DND-41 (cell line): ENCODE measurements around the gene CTTNBP2NL.

Experiments
- ATAC-seq: fragments of 200-7000 bp; cut with Tn5 transposase; 3 replicates; pipeline ENCODE4 v1.9.1; 2021; ENCODE audit warnings: low read depth; ENCODE audit not compliant: insufficient read depth
- DNase-seq: peaks from one replicate; pipeline ENCODE4 v3.0.0-alpha.2; 2020
- H2AFZ ChIP-seq: 2 replicates; pipeline ENCODE4 v1.6.0; 2012; ENCODE audit warnings: low read depth, low read length
- H3K27ac ChIP-seq: 2 replicates; pipeline ENCODE4 v1.5.1; 2012; ENCODE audit warnings: low read length, inconsistent platforms
- H3K27me3 ChIP-seq: fragments of 200-600 bp; sonication (generic); 2 replicates; pipeline ENCODE4 v1.6.0; 2012; ENCODE audit warnings: low read length, mild to moderate bottlenecking, inconsistent platforms; ENCODE audit not compliant: insufficient read depth, poor library complexity
- H3K36me3 ChIP-seq: 2 replicates; pipeline ENCODE4 v1.5.1; 2012; ENCODE audit warnings: low read length, inconsistent platforms; ENCODE audit not compliant: insufficient read depth
- H3K4me1 ChIP-seq: 2 replicates; pipeline ENCODE4 v1.5.1; 2012; ENCODE audit warnings: mild to moderate bottlenecking, low read length; ENCODE audit not compliant: insufficient read depth
- H3K4me2 ChIP-seq: 2 replicates; pipeline ENCODE4 v1.6.0; 2012; ENCODE audit warnings: mild to moderate bottlenecking, moderate library complexity, low read length, inconsistent platforms; ENCODE audit not compliant: insufficient read depth
- H3K4me3 ChIP-seq, 2 experiments: fragments of 200-600 bp in 1 of 2; shearing (Covaris generic) in 1 of 2; 2 replicates each; pipeline ENCODE4 v1.5.1; 2012 to 2016; ENCODE audit warnings: inconsistent platforms in 2 of 2, low read length in 2 of 2, mild to moderate bottlenecking in 2 of 2, low read depth in 1 of 2, moderate library complexity in 1 of 2
- H3K79me2 ChIP-seq: 2 replicates; pipeline ENCODE4 v1.6.0; 2012; ENCODE audit warnings: low read length, inconsistent platforms; ENCODE audit not compliant: insufficient read depth
- H3K9ac ChIP-seq: 2 replicates; pipeline ENCODE4 v1.6.0; 2012; ENCODE audit warnings: low read depth, mild to moderate bottlenecking, inconsistent platforms, low read length, moderate library complexity
- H3K9me3 ChIP-seq: 2 replicates; pipeline ENCODE4 v1.5.1; 2012; ENCODE audit warnings: low read length, moderate library complexity, mild to moderate bottlenecking, inconsistent platforms; ENCODE audit not compliant: insufficient read depth, severe bottlenecking
- H4K20me1 ChIP-seq: 2 replicates; pipeline ENCODE4 v1.6.0; 2012; ENCODE audit warnings: low read length; ENCODE audit not compliant: insufficient read depth
- CTCF ChIP-seq: IDR thresholded peaks from 2 replicates; pipeline ENCODE4 v1.5.1; 2012; ENCODE audit warnings: borderline replicate concordance, low read length, moderate library complexity, mild to moderate bottlenecking; ENCODE audit not compliant: poor library complexity, severe bottlenecking; ENCODE audit errors: extremely low read depth
- EZH2 ChIP-seq: IDR thresholded peaks from 3 replicates; pipeline ENCODE4 v1.6.1; 2012; ENCODE audit warnings: borderline replicate concordance, low read depth, mild to moderate bottlenecking, moderate library complexity, low read length, inconsistent platforms; ENCODE audit not compliant: severe bottlenecking

CTTNBP2NL gene

GRCh38 chr1:112453876-112454275, 57.9 kb downstream of the CTTNBP2NL start:
- no peaks in the 10 kb centered on the region for H4K20me1 ChIP-seq
- DNase-seq (no peak), ATAC-seq (no peak)
- no peaks in the 10 kb centered on the region for H3K79me2 ChIP-seq
- no peak overlapping the region for H3K9ac ChIP-seq
- H3K27me3 ChIP-seq = no peaks in the 10 kb centered on the region
- H3K36me3 ChIP-seq = peaks cover 21% of the 10 kb centered on the region
- no peak overlapping the region for H3K4me2 ChIP-seq
- H3K4me3 ChIP-seq = no peak overlapping the region
- TF ChIP-seq CTCF = no peak
- no peak for TF ChIP-seq EZH2
- H3K9me3 ChIP-seq = no peaks in the 10 kb centered on the region
- no peak overlapping the region for H3K27ac ChIP-seq
- no peaks in the 10 kb centered on the region for H3K4me1 ChIP-seq
- H2AFZ ChIP-seq = no peak overlapping the region

GRCh38 chr1:112454316-112454715, 58.3 kb downstream of the CTTNBP2NL start:
- Histone ChIP-seq H3K27ac (no peak overlapping the region), H3K36me3 (peaks cover 21% of the 10 kb centered on the region), H3K79me2 (no peaks in the 10 kb centered on the region), H3K4me3 (no peak overlapping the region), H3K9ac (no peak overlapping the region), H2AFZ (no peak overlapping the region), H3K4me1 (no peaks in the 10 kb centered on the region), H3K4me2 (no peak overlapping the region), H3K9me3 (no peaks in the 10 kb centered on the region), H4K20me1 (no peaks in the 10 kb centered on the region), H3K27me3 (no peaks in the 10 kb centered on the region)
- DNase-seq (no peak), ATAC-seq (no peak)
- no peak for TF ChIP-seq EZH2
- TF ChIP-seq CTCF = no peak

- H3K27ac ChIP-seq = no peak overlapping the region
- H3K9ac ChIP-seq = no peak overlapping the region
- H3K36me3 ChIP-seq = peaks cover 21% of the 10 kb centered on the region
- no peak overlapping the region for H3K4me2 ChIP-seq
- no peaks in the 10 kb centered on the region for H4K20me1 ChIP-seq
- H3K4me3 ChIP-seq = no peak overlapping the region
- H2AFZ ChIP-seq = no peak overlapping the region
- H3K4me1 ChIP-seq = no peaks in the 10 kb centered on the region
- TF ChIP-seq CTCF (no peak), EZH2 (no peak)
- no peak for ATAC-seq
- no peaks in the 10 kb centered on the region for H3K9me3 ChIP-seq
- H3K79me2 ChIP-seq = no peaks in the 10 kb centered on the region
- no peaks in the 10 kb centered on the region for H3K27me3 ChIP-seq
- DNase-seq = no peak
Measured at GRCh38 chr1:112457241-112457640, 61.2 kb downstream of the CTTNBP2NL start.

- Histone ChIP-seq H3K9ac (no peak overlapping the region), H3K9me3 (no peaks in the 10 kb centered on the region), H3K4me1 (no peaks in the 10 kb centered on the region), H3K4me3 (no peak overlapping the region), H3K27ac (no peak overlapping the region), H3K79me2 (no peaks in the 10 kb centered on the region), H3K36me3 (peaks cover 21% of the 10 kb centered on the region), H3K27me3 (no peaks in the 10 kb centered on the region), H3K4me2 (no peak overlapping the region), H2AFZ (no peak overlapping the region), H4K20me1 (no peaks in the 10 kb centered on the region)
- no peak for DNase-seq
- no peak for ATAC-seq
- no peak for TF ChIP-seq EZH2
- TF ChIP-seq CTCF = no peak
Measured at GRCh38 chr1:112457955-112458354, 61.9 kb downstream of the CTTNBP2NL start.
